Right ventricle myocardium superior (tissue), 1 donor: ENCODE data around the gene ZNF138. TPM values are rescaled to one million over a fixed set of nuclear protein-coding genes. Genes with fewer than 3 reads are reported as not detected.

Experiments used
- total RNA-seq: library from RNA; stranded (reverse); fragmentation: NEBNext Ultra II Directional; extraction: Animal tissue kit (Norgen Biotek cat#: 25700); gene quantifications from one replicate; pipeline ENCODE4 v1.2.1, GENCODE V29; 2021
- donor health status: DM: no; HTN: yes; CAD: no; lungs with severe emphysema.

The ZNF138 gene
- total RNA-seq, 1 donor from 2014 or later: 4.8 TPM

Other genes with a start within 250 kb of the ZNF138 start
- gene ZNF680, start 231.4 kb upstream of the ZNF138 start, total RNA-seq: 18.3 TPM
- 0.94 TPM for gene ZNF107, start 128.3 kb upstream of the ZNF138 start, total RNA-seq
- gene ZNF273, start 108.8 kb downstream of the ZNF138 start, total RNA-seq: 1.5 TPM
- 2.3 TPM for gene ZNF117, start 196.6 kb downstream of the ZNF138 start, total RNA-seq
- gene ERV3-1, start 212.3 kb downstream of the ZNF138 start, total RNA-seq: 6.3 TPM